ENCODE measurements around the gene NRP2. TPM values are rescaled to one million over a fixed set of nuclear protein-coding genes. Genes with fewer than 3 reads are reported as not detected.

Gene NRP2
- total RNA-seq, 2 experiments from 2014 or later: 2.9 to 3.3 TPM

- Mint-ChIP-seq H3K36me3 (no peaks in the 10 kb centered on the region), H3K9me3 (no peaks in the 10 kb centered on the region), H3K27ac (no peak overlapping the region), H3K4me3 (no peak overlapping the region), H3K4me1 (peaks cover 3% of the 10 kb centered on the region), H3K27me3 (peaks cover 24% of the 10 kb centered on the region)
- DNase-seq (no peak), ATAC-seq (ENCODE audit: low read depth) (no peak)
- POLR2A ChIA-PET: no interaction called here
Observed at GRCh38 chr2:205769879-205770278, 87.6 kb downstream of the NRP2 start.

GRCh38 chr2:205770577-205770976 is 88.3 kb downstream of the NRP2 start:
- Mint-ChIP-seq H3K4me1 (peaks cover 3% of the 10 kb centered on the region), H3K27ac (no peak overlapping the region), H3K9me3 (no peaks in the 10 kb centered on the region), H3K4me3 (no peak overlapping the region), H3K36me3 (no peaks in the 10 kb centered on the region), H3K27me3 (peaks cover 24% of the 10 kb centered on the region)
- POLR2A ChIA-PET: no interaction called here
- no peak for DNase-seq
- ATAC-seq (ENCODE audit: low read depth): no peak

GRCh38 chr2:205771031-205771430 is 88.7 kb downstream of the NRP2 start:
- Mint-ChIP-seq H3K27me3 (peaks cover 24% of the 10 kb centered on the region), H3K4me3 (no peak overlapping the region), H3K27ac (no peak overlapping the region)

GRCh38 chr2:205771666-205772065 is 89.4 kb downstream of the NRP2 start:
- no peaks in the 10 kb centered on the region for H3K9me3 Mint-ChIP-seq
- POLR2A ChIA-PET: no interaction called here
- H3K4me1 Mint-ChIP-seq: peaks cover 3% of the 10 kb centered on the region
- DNase-seq (no peak), ATAC-seq (ENCODE audit: low read depth) (no peak)
- no peak overlapping the region for H3K27ac Mint-ChIP-seq
- no peaks in the 10 kb centered on the region for H3K36me3 Mint-ChIP-seq
- H3K27me3 Mint-ChIP-seq: peaks cover 23% of the 10 kb centered on the region
- H3K4me3 Mint-ChIP-seq: no peak overlapping the region

More at GRCh38 chr2:205771031-205771430, 88.7 kb downstream of the NRP2 start:
- no peak for DNase-seq
- H3K4me1 Mint-ChIP-seq: peaks cover 3% of the 10 kb centered on the region
- no peak for ATAC-seq (ENCODE audit: low read depth)
- POLR2A ChIA-PET: no interaction called here
- no peaks in the 10 kb centered on the region for H3K36me3 Mint-ChIP-seq
- no peaks in the 10 kb centered on the region for H3K9me3 Mint-ChIP-seq

- Mint-ChIP-seq H3K4me3 (no peak overlapping the region), H3K36me3 (no peaks in the 10 kb centered on the region), H3K9me3 (no peaks in the 10 kb centered on the region), H3K27me3 (peaks cover 21% of the 10 kb centered on the region), H3K27ac (no peak overlapping the region), H3K4me1 (peaks cover 3% of the 10 kb centered on the region)
- ATAC-seq (ENCODE audit: low read depth) (no peak), DNase-seq (no peak)
- POLR2A ChIA-PET: no interaction called here
Observed at GRCh38 chr2:205772983-205773382, 90.7 kb downstream of the NRP2 start.

- POLR2A ChIA-PET: no interaction called here
- Mint-ChIP-seq H3K27me3 (peaks cover 25% of the 10 kb centered on the region), H3K9me3 (no peaks in the 10 kb centered on the region), H3K4me3 (no peak overlapping the region), H3K27ac (no peak overlapping the region), H3K36me3 (no peaks in the 10 kb centered on the region), H3K4me1 (peaks cover 3% of the 10 kb centered on the region)
- DNase-seq (no peak), ATAC-seq (ENCODE audit: low read depth) (no peak)
Observed at GRCh38 chr2:205773989-205774388, 91.7 kb downstream of the NRP2 start.

GRCh38 chr2:205775097-205775877 is 93.0 kb downstream of the NRP2 start:
- no peak overlapping the region for H3K27ac Mint-ChIP-seq
- POLR2A ChIA-PET: no interaction called here
- ATAC-seq (ENCODE audit: low read depth): no peak
- DNase-seq: no peak
- H3K4me3 Mint-ChIP-seq: no peak overlapping the region
- H3K36me3 Mint-ChIP-seq: no peaks in the 10 kb centered on the region
- no peaks in the 10 kb centered on the region for H3K9me3 Mint-ChIP-seq
- H3K27me3 Mint-ChIP-seq: peaks cover 32% of the 10 kb centered on the region
- H3K4me1 Mint-ChIP-seq: no peaks in the 10 kb centered on the region

GRCh38 chr2:205776139-205776538 is 93.8 kb downstream of the NRP2 start:
- peak; percentile 42 for ATAC-seq (ENCODE audit: low read depth)
- peak; percentile 33 for DNase-seq
- H3K27ac Mint-ChIP-seq: no peak overlapping the region
- H3K9me3 Mint-ChIP-seq: no peaks in the 10 kb centered on the region
- H3K27me3 Mint-ChIP-seq: peaks cover 28% of the 10 kb centered on the region
- no peak overlapping the region for H3K4me3 Mint-ChIP-seq
- peaks cover 6% of the 10 kb centered on the region for H3K4me1 Mint-ChIP-seq
- H3K36me3 Mint-ChIP-seq: no peaks in the 10 kb centered on the region
- POLR2A ChIA-PET: no interaction called here

GRCh38 chr2:205776720-205777119 is 94.4 kb downstream of the NRP2 start:
- Mint-ChIP-seq H3K27ac (no peak overlapping the region), H3K4me1 (peaks cover 6% of the 10 kb centered on the region), H3K27me3 (peaks cover 26% of the 10 kb centered on the region), H3K9me3 (no peaks in the 10 kb centered on the region), H3K4me3 (no peak overlapping the region), H3K36me3 (no peaks in the 10 kb centered on the region)
- DNase-seq: no peak
- ATAC-seq (ENCODE audit: low read depth): no peak
- POLR2A ChIA-PET: no interaction called here

GRCh38 chr2:205778356-205778755 is 96.1 kb downstream of the NRP2 start:
- Mint-ChIP-seq H3K9me3 (no peaks in the 10 kb centered on the region), H3K4me1 (peaks cover 6% of the 10 kb centered on the region), H3K27ac (no peak overlapping the region), H3K36me3 (no peaks in the 10 kb centered on the region), H3K4me3 (no peak overlapping the region), H3K27me3 (peaks cover 22% of the 10 kb centered on the region)
- ATAC-seq (ENCODE audit: low read depth) (no peak), DNase-seq (no peak)
- POLR2A ChIA-PET: no interaction called here

GRCh38 chr2:205780645-205781044 is 98.3 kb downstream of the NRP2 start:
- Mint-ChIP-seq H3K27me3 (peaks cover 22% of the 10 kb centered on the region), H3K9me3 (no peaks in the 10 kb centered on the region), H3K27ac (no peak overlapping the region), H3K4me3 (no peak overlapping the region), H3K4me1 (peaks cover 6% of the 10 kb centered on the region), H3K36me3 (no peaks in the 10 kb centered on the region)
- DNase-seq (no peak), ATAC-seq (ENCODE audit: low read depth) (no peak)
- POLR2A ChIA-PET: no interaction called here

- no peaks in the 10 kb centered on the region for H3K9me3 Mint-ChIP-seq
- no peak overlapping the region for H3K27ac Mint-ChIP-seq
- ATAC-seq (ENCODE audit: low read depth) (no peak), DNase-seq (no peak)
- H3K27me3 Mint-ChIP-seq: peaks cover 22% of the 10 kb centered on the region
- no peak overlapping the region for H3K4me3 Mint-ChIP-seq
- H3K36me3 Mint-ChIP-seq: no peaks in the 10 kb centered on the region
- peaks cover 6% of the 10 kb centered on the region for H3K4me1 Mint-ChIP-seq
- POLR2A ChIA-PET: interaction anchor here (0.6 kb wide), 1 partner anchor 1636 kb away, joined by 3 read pairs; no protein-coding TSS in a partner anchor
Observed at GRCh38 chr2:205781244-205781931, 99.1 kb downstream of the NRP2 start.

- Mint-ChIP-seq H3K27me3 (peaks cover 19% of the 10 kb centered on the region), H3K9me3 (no peaks in the 10 kb centered on the region), H3K4me3 (no peak overlapping the region), H3K4me1 (peaks cover 8% of the 10 kb centered on the region), H3K36me3 (no peaks in the 10 kb centered on the region), H3K27ac (no peak overlapping the region)
- ATAC-seq (ENCODE audit: low read depth) (no peak), DNase-seq (no peak)
- POLR2A ChIA-PET: no interaction called here
Observed at GRCh38 chr2:205782941-205783340, 100.6 kb downstream of the NRP2 start.

GRCh38 chr2:205783872-205784499 is 101.7 kb downstream of the NRP2 start:
- no peak overlapping the region for H3K4me3 Mint-ChIP-seq
- DNase-seq (no peak), ATAC-seq (ENCODE audit: low read depth) (no peak)
- H3K9me3 Mint-ChIP-seq: no peaks in the 10 kb centered on the region
- POLR2A ChIA-PET: no interaction called here
- H3K27me3 Mint-ChIP-seq: peaks cover 15% of the 10 kb centered on the region
- H3K4me1 Mint-ChIP-seq: peaks cover 8% of the 10 kb centered on the region
- H3K27ac Mint-ChIP-seq: no peak overlapping the region
- H3K36me3 Mint-ChIP-seq: no peaks in the 10 kb centered on the region

All from activated naive CD8-positive, alpha-beta T cell treated with anti-CD3 and anti-CD28 coated beads, Interleukin-2, amount 10 ng/mL, durations not matched to agents 7 days and 5 days (primary cell).